HepG2 (cell line): ENCODE data around the gene HEATR1. TPM values are rescaled to one million over a fixed set of nuclear protein-coding genes. Genes with fewer than 3 reads are reported as not detected.

Source experiments
- HES4 ChIP-seq: sonication (generic); formaldehyde crosslinking; IDR thresholded peaks from 2 replicates; pipeline ENCODE4 v1.9.0; 2021; ENCODE audit warnings: mild to moderate bottlenecking, missing genetic modification reagents, borderline replicate concordance
- HNF1A ChIP-seq, 2 experiments: sonication (generic) in 1 of 2; formaldehyde crosslinking in 1 of 2; IDR thresholded peaks; 2 replicates each; pipeline versions ENCODE4 v1.4.0 to v1.6.1; 2016 to 2020; ENCODE audit warnings: borderline replicate concordance in 1 of 2, low read depth in 1 of 2, mild to moderate bottlenecking in 1 of 2, missing genetic modification reagents in 1 of 2
- MBNL3 ChIP-seq: fragments of 250-450 bp; sonication (Bioruptor Pico); conservative IDR thresholded peaks from 2 replicates; pipeline ENCODE4 v1.8.0; 2022; ENCODE audit warnings: mild to moderate bottlenecking, inconsistent platforms
- MLLT10 ChIP-seq: sonication (generic); formaldehyde crosslinking; IDR thresholded peaks from 2 replicates; pipeline ENCODE4 v1.4.0; 2020; ENCODE audit warnings: missing genetic modification reagents
- MLXIP ChIP-seq: sonication (generic); formaldehyde crosslinking; IDR thresholded peaks from 2 replicates; pipeline ENCODE4 v1.9.0; 2021; ENCODE audit warnings: missing genetic modification reagents, borderline replicate concordance
- NRL ChIP-seq: sonication (generic); formaldehyde crosslinking; IDR thresholded peaks from 2 replicates; pipeline ENCODE4 v1.5.0; 2020; ENCODE audit warnings: missing genetic modification reagents, mild to moderate bottlenecking, moderate library complexity, borderline replicate concordance
- PITX1 ChIP-seq: sonication (generic); formaldehyde crosslinking; IDR thresholded peaks from 2 replicates; pipeline ENCODE4 v1.5.1; 2020; ENCODE audit warnings: mild to moderate bottlenecking, missing genetic modification reagents
- PRMT3 ChIP-seq: sonication (generic); formaldehyde crosslinking; IDR thresholded peaks from 2 replicates; pipeline ENCODE4 v1.8.1; 2022; ENCODE audit warnings: low read depth, mild to moderate bottlenecking, moderate library complexity, missing genetic modification reagents, borderline replicate concordance
- ZGPAT ChIP-seq: IDR thresholded peaks from 2 replicates; pipeline ENCODE4 v1.6.1; 2016; ENCODE audit warnings: mild to moderate bottlenecking
- ZNF101 ChIP-seq: sonication (generic); formaldehyde crosslinking; IDR thresholded peaks from 2 replicates; pipeline ENCODE4 v1.4.0; 2020; ENCODE audit warnings: mild to moderate bottlenecking, low read depth, missing genetic modification reagents, borderline replicate concordance
- ZNF24 ChIP-seq: fragments of 450-650 bp; IDR thresholded peaks from 2 replicates; pipeline ENCODE4 v1.6.1; 2017; ENCODE audit warnings: antibody characterized with exemption, mild to moderate bottlenecking
- ZNF280B ChIP-seq: sonication (generic); formaldehyde crosslinking; IDR thresholded peaks from 2 replicates; pipeline ENCODE4 v1.5.0; 2020; ENCODE audit warnings: missing genetic modification reagents, mild to moderate bottlenecking, borderline replicate concordance
- ZNF510 ChIP-seq: sonication (generic); formaldehyde crosslinking; IDR thresholded peaks from 2 replicates; pipeline ENCODE4 v1.4.0; 2020; ENCODE audit warnings: low read depth, mild to moderate bottlenecking, missing genetic modification reagents
- ZNF530 ChIP-seq: sonication (generic); formaldehyde crosslinking; IDR thresholded peaks from 2 replicates; pipeline ENCODE4 v1.5.0; 2020; ENCODE audit warnings: low read depth, mild to moderate bottlenecking, missing genetic modification reagents
- ZNF552 ChIP-seq: sonication (generic); formaldehyde crosslinking; IDR thresholded peaks from 2 replicates; pipeline ENCODE4 v1.9.0; 2022; ENCODE audit warnings: missing genetic modification reagents, mild to moderate bottlenecking, borderline replicate concordance
- ZSCAN9 ChIP-seq: IDR thresholded peaks from 2 replicates; pipeline ENCODE4 v1.6.1; 2016; ENCODE audit warnings: borderline replicate concordance
- ZZZ3 ChIP-seq: sonication (generic); formaldehyde crosslinking; IDR thresholded peaks from 2 replicates; pipeline ENCODE4 v1.4.0; 2020; ENCODE audit warnings: missing genetic modification reagents, mild to moderate bottlenecking, borderline replicate concordance
- polyA plus RNA-seq, 8 experiments: library from polyadenylated mRNA; depleted of rRNA in 3 of 8; stranded (reverse) in 7 of 8; unstranded in 1 of 8; fragments of >200 nt; fragmentation: Illumina TruSeq in 4 of 8; extraction: Trizol in 4 of 8; gene quantifications; 2 replicates each; pipeline versions ENCODE4 v1.2.1 to v1.2.3, GENCODE V29; 2011 to 2016; ENCODE audit warnings: low read depth in 4 of 8, missing spikeins in 1 of 8, mixed read lengths in 1 of 8; ENCODE audit not compliant: insufficient read depth in 1 of 8
- total RNA-seq, 5 experiments: library from RNA; depleted of rRNA; stranded (reverse); fragments of >200 nt; fragmentation: Illumina TruSeq; extraction: Trizol; gene quantifications; 2 replicates each; pipeline ENCODE4 v1.2.3, GENCODE V29; 2016; ENCODE audit warnings: low read depth in 1 of 5
- TF ChIP-seq, protein P1 (sequence below): sonication (generic); formaldehyde crosslinking; IDR thresholded peaks from 2 replicates; pipeline ENCODE4 v1.4.0; 2020; ENCODE audit warnings: missing genetic modification reagents

HEATR1 gene
- total and polyA plus RNA-seq, 2 of the 13 experiments (the other 11 are each of a cell fraction or from before 2014, with no cell fraction given) = 10.2 to 45.8 TPM

DNA sequence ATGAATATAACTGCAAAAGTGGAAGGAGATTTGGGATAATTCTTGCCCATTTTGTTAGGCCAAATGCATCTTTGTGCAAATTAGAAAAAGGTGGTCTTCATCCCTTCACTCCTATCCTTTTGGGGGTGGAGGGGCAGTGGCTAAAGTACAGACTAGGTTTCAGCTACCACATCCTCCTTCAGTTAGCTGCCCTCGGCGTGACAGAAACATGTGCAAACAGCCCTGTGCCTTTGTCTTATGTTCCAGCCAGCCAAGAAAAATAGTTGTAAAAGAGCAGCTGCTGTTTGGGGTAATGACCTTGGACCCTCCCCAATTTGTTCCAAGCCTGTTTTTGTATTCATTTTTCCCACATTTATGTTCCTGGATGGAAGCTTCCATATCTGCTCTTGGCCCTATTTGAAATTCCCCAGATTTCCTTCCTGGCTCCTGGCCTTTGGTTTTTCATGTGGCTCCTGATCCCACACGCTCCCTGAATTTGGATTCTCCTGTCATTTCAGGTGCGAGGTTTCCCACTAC is 88.8 kb downstream of the HEATR1 start (continued):
- TF ChIP-seq ZNF280B = no peak
- no peak for TF ChIP-seq ZNF530 (CRISPR knock-in tag)
- TF ChIP-seq ZZZ3 (CRISPR knock-in tag) = no peak
- no peak for TF ChIP-seq ZNF101 (CRISPR knock-in tag)
- no peak; the same call in 1 of the 2 replicates for TF ChIP-seq ZSCAN9
- no peak; the same call in 1 of the 2 replicates for TF ChIP-seq ZGPAT (CRISPR knock-in tag)
- no peak for TF ChIP-seq PRMT3
- TF ChIP-seq MLXIP (CRISPR knock-in tag) = no peak
- no peak for TF ChIP-seq ZNF510
- TF ChIP-seq MBNL3 (CRISPR knock-in tag) = no peak
- TF ChIP-seq ZNF24 = no peak
- no peak for TF ChIP-seq NRL
- TF ChIP-seq HNF1A (IDR thresholded peaks at IDR 0.05; ENCODE audit: low read depth) = no peak
- TF ChIP-seq HNF1A (CRISPR knock-in tag; IDR thresholded peaks at IDR 0.05; ENCODE audit: borderline replicate concordance) = no peak
- no peak for TF ChIP-seq MLLT10
- no peak for TF ChIP-seq ZNF552 (CRISPR knock-in tag)
- no peak for TF ChIP-seq HES4 (CRISPR knock-in tag)
- no peak for TF ChIP-seq PITX1 (CRISPR knock-in tag)
- TF ChIP-seq, protein P1, sequence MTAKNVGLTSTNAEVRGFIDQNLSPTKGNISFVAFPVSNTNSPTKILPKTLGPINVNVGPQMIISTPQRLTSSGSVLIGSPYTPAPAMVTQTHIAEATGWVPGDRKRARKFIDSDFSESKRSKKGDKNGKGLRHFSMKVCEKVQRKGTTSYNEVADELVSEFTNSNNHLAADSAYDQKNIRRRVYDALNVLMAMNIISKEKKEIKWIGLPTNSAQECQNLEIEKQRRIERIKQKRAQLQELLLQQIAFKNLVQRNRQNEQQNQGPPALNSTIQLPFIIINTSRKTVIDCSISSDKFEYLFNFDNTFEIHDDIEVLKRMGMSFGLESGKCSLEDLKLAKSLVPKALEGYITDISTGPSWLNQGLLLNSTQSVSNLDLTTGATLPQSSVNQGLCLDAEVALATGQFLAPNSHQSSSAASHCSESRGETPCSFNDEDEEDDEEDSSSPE = no peak
